GM12878 (cell line): ENCODE data around the gene NLRP6. TPM values are rescaled to one million over a fixed set of nuclear protein-coding genes. Genes with fewer than 3 reads are reported as not detected.

Experiments used
- ATAC-seq: fragments of 200-7000 bp; cut with Tn5 transposase; 3 replicates; pipeline ENCODE4 v1.9.1; 2020; ENCODE audit warnings: mild to moderate bottlenecking, moderate library complexity
- BruUV-seq: library from RNA; stranded (reverse); fragments of 400-500 nt; replicated peaks from 2 replicates; lab custom pipeline; 2021; lab: Mats Ljungman, UMichigan
- CTCF ChIA-PET: fragments of 300-600 bp; sonication (Branson Sonifier 250); formaldehyde crosslinking; extraction: SDS; loops from one replicate; lab custom pipeline; 2021; ENCODE audit warnings: inconsistent platforms; lab: Yijun Ruan, JAX
- POLR2A ChIA-PET: fragments of 350-600 bp; formaldehyde crosslinking; extraction: SDS; loops from one replicate; lab custom pipeline; 2021; ENCODE audit warnings: inconsistent platforms; lab: Charles Lee
- RAD21 ChIA-PET: fragments of 300-600 bp; sonication (Branson Sonifier 250); formaldehyde crosslinking; loops from one replicate; lab custom pipeline; 2023; ENCODE audit warnings: antibody characterized with exemption; ENCODE audit not compliant: unreplicated experiment; lab: Charles Lee
- SMC1A ChIA-PET: fragments of 300-600 bp; sonication (Branson Sonifier 250); formaldehyde crosslinking; loops from one replicate; lab custom pipeline; 2023; ENCODE audit not compliant: unreplicated experiment, uncharacterized antibody; lab: Charles Lee
- DNase-seq: peaks from one replicate; pipeline ENCODE4 v3.0.0-alpha.2; 2011; ENCODE audit warnings: low read depth, low spot score
- FAIRE-seq: peaks from 3 replicates; lab custom pipeline; 2011; peaks lifted over from hg19 to GRCh38; lab: Jason Lieb, UNC
- H2AFZ ChIP-seq: 2 replicates; pipeline ENCODE4 v1.6.0; 2011; ENCODE audit warnings: low read depth, low read length, control low read depth; ENCODE audit not compliant: control insufficient read depth
- H3K27ac ChIP-seq: 2 replicates; pipeline ENCODE4 v1.5.1; 2011; ENCODE audit warnings: control low read depth; ENCODE audit not compliant: control insufficient read depth, insufficient read depth
- H3K27me3 ChIP-seq, 2 experiments: replicated peaks in 1 of 2; 2 replicates each; pipeline versions ENCODE4 v1.6.0 to v1.6.1; 2011; ENCODE audit warnings: low read length in 1 of 2; ENCODE audit not compliant: control insufficient read depth in 2 of 2, insufficient read depth in 2 of 2
- H3K36me3 ChIP-seq, 2 experiments: 2 replicates each; pipeline ENCODE4 v1.5.1; 2011; ENCODE audit warnings: low read length in 1 of 2; ENCODE audit not compliant: control insufficient read depth in 2 of 2, insufficient read depth in 2 of 2
- H3K4me1 ChIP-seq: 2 replicates; pipeline ENCODE4 v1.6.1; 2011; ENCODE audit warnings: mild to moderate bottlenecking, low read length, moderate library complexity, mixed read lengths; ENCODE audit not compliant: control insufficient read depth, insufficient read depth
- H3K4me2 ChIP-seq: 2 replicates; pipeline ENCODE4 v1.6.0; 2011; ENCODE audit warnings: control low read depth; ENCODE audit not compliant: control insufficient read depth, insufficient read depth
- H3K4me3 ChIP-seq: fragments of 200-600 bp; sonication (generic); 2 replicates; pipeline ENCODE4 v1.5.1; 2016
- H3K79me2 ChIP-seq: 2 replicates; pipeline ENCODE4 v1.6.0; 2011; ENCODE audit warnings: low read length; ENCODE audit not compliant: control insufficient read depth, insufficient read depth
- H3K9ac ChIP-seq: 2 replicates; pipeline ENCODE4 v1.8.0; 2011; ENCODE audit warnings: low read length, control low read depth, mixed read lengths; ENCODE audit not compliant: control insufficient read depth, insufficient read depth
- H3K9me3 ChIP-seq: replicated peaks from 3 replicates; pipeline ENCODE4 v1.5.1; 2011; ENCODE audit warnings: mild to moderate bottlenecking, low read length; ENCODE audit not compliant: control insufficient read depth, insufficient read depth
- H4K20me1 ChIP-seq: 2 replicates; pipeline ENCODE4 v1.6.0; 2011; ENCODE audit not compliant: control insufficient read depth, insufficient read depth
- CBX5 ChIP-seq: sonication (generic); IDR thresholded peaks from 2 replicates; pipeline ENCODE4 v1.6.1; 2016; ENCODE audit warnings: low read depth, moderate library complexity, mild to moderate bottlenecking, inconsistent platforms
- CHD1 ChIP-seq: IDR thresholded peaks from 2 replicates; pipeline ENCODE4 v1.6.1; 2012; ENCODE audit warnings: low read depth, low read length, improper control_type of control experiment
- EED ChIP-seq: sonication (generic); IDR thresholded peaks from 2 replicates; pipeline ENCODE4 v1.6.1; 2016; ENCODE audit warnings: antibody characterized with exemption, low read depth
- ETV6 ChIP-seq, 2 experiments: fragments of 450-650 bp in 1 of 2; IDR thresholded peaks in 1 of 2; conservative IDR thresholded peaks in 1 of 2; 2 replicates each; pipeline ENCODE4 v1.6.1; 2014; ENCODE audit warnings: antibody characterized with exemption in 1 of 2, borderline replicate concordance in 1 of 2, low read depth in 1 of 2, mild to moderate bottlenecking in 1 of 2, moderate library complexity in 1 of 2
- HCFC1 ChIP-seq: fragments of 150-350 bp; IDR thresholded peaks from 2 replicates; pipeline ENCODE4 v1.6.1; 2014; ENCODE audit warnings: low read length
- LARP7 ChIP-seq: fragments of 450-650 bp; IDR thresholded peaks from 2 replicates; pipeline ENCODE4 v1.6.1; 2017; ENCODE audit warnings: mild to moderate bottlenecking
- MTA2 ChIP-seq: fragments of 450-650 bp; IDR thresholded peaks from 2 replicates; pipeline ENCODE4 v1.6.1; 2016; ENCODE audit warnings: low read depth, mild to moderate bottlenecking, moderate library complexity
- NFIC ChIP-seq: IDR thresholded peaks from 2 replicates; pipeline ENCODE4 v1.6.1; 2012; ENCODE audit warnings: low read depth, mild to moderate bottlenecking, inconsistent platforms, low read length, moderate library complexity
- NR2C2 ChIP-seq: IDR thresholded peaks from 2 replicates; pipeline ENCODE4 v1.6.1; 2011; ENCODE audit warnings: borderline replicate concordance, low read depth; ENCODE audit not compliant: control insufficient read depth, insufficient read length
- NRF1 ChIP-seq: conservative IDR thresholded peaks from 2 replicates; pipeline ENCODE4 v1.6.1; 2011; ENCODE audit warnings: mild to moderate bottlenecking, low read depth, low read length, improper control_type of control experiment
- RELA ChIP-seq: fragments of 450-650 bp; IDR thresholded peaks from 2 replicates; pipeline ENCODE4 v1.8.0; 2014; ENCODE audit warnings: borderline replicate concordance; ENCODE audit not compliant: partially characterized antibody
- ZNF274 ChIP-seq: IDR thresholded peaks from one replicate; pipeline ENCODE4 v1.8.0; 2011; ENCODE audit not compliant: insufficient read length, insufficient read depth
- ZNF384 ChIP-seq: IDR thresholded peaks from 2 replicates; pipeline ENCODE4 v1.6.1; 2012; ENCODE audit warnings: low read depth, mild to moderate bottlenecking, low read length, improper control_type of control experiment, borderline replicate concordance
- in situ Hi-C: fragments of 300-500 bp; cut with MboI; formaldehyde crosslinking; loops from 9 replicates; pipeline ENCODE4 v1.14.3; 2018; ENCODE audit warnings: mixed read lengths
- intact Hi-C: fragments of 100-400 bp; cut with micrococcal nuclease; formaldehyde crosslinking; loops from one replicate; pipeline ENCODE4 v1.14.2; 2022; ENCODE audit not compliant: unreplicated experiment
- polyA plus RNA-seq, 11 experiments: library from polyadenylated mRNA; depleted of rRNA in 4 of 11; unstranded in 6 of 11; stranded (reverse) in 5 of 11; fragments of >200 nt; fragmentation: Nextera tagmentation in 4 of 11; fragmentation: Illumina TruSeq in 1 of 11; extraction: Ambion mirVana in 4 of 11; extraction: Trizol in 1 of 11; gene quantifications; 1 replicate in 1 of 11; 2 replicates in 10 of 11; pipeline versions ENCODE4 v1.2.1 to v1.2.3, GENCODE V29; 2011 to 2016; ENCODE audit warnings: inconsistent platforms in 2 of 11, missing spikeins in 2 of 11, low read depth in 1 of 11
- total RNA-seq, 4 experiments: library from RNA; depleted of rRNA in 3 of 4; stranded (reverse); fragments of >200 nt in 3 of 4; fragmentation: Illumina TruSeq in 1 of 4; extraction: Trizol in 1 of 4; gene quantifications; 2 replicates each; pipeline versions ENCODE4 v1.2.1 to v1.2.3, GENCODE V29; 2013 to 2021
- TF ChIP-seq, protein P1 (sequence below): fragments of 450-650 bp; IDR thresholded peaks from 2 replicates; pipeline ENCODE4 v1.6.1; 2016; ENCODE audit warnings: mild to moderate bottlenecking
- TF ChIP-seq, protein P2 (sequence below): IDR thresholded peaks from 2 replicates; pipeline ENCODE4 v1.6.1; 2011; ENCODE audit warnings: borderline replicate concordance, low read depth, mild to moderate bottlenecking, moderate library complexity, mixed read lengths, low read length; ENCODE audit not compliant: insufficient read depth; ENCODE audit errors: extremely low read length
- TF ChIP-seq, protein P3 (sequence below): fragments of 450-650 bp; formaldehyde crosslinking; IDR thresholded peaks from 2 replicates; pipeline ENCODE4 v1.5.0; 2022; ENCODE audit warnings: mild to moderate bottlenecking, missing genetic modification characterization
- TF ChIP-seq, protein P4 (sequence below): fragments of 150-350 bp; IDR thresholded peaks from 2 replicates; pipeline ENCODE4 v1.6.1; 2014; ENCODE audit warnings: mild to moderate bottlenecking, low read depth, low read length

The NLRP6 gene
- total and polyA plus RNA-seq, 10 of the 15 experiments (the other 5 are each of a cell fraction or from before 2014, with no cell fraction given), result 0.03 to 0.11 TPM; not detected in 8

DNA sequence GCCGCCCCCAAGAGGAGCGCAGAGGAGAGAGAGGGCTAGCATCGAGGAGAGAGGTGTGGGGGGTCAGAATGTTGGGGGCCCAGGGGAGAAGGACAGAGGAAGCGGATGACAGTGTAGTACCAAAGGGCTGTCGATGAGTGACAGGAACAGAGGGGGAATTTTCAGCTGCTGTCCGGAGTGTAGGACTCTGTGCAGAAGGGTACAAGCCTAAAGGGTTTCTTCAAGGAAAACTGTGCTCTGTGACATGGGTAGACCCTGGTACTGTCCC is 5.3 kb upstream of the NLRP6 start (continued):
- TF ChIP-seq NR2C2, result no peak
- TF ChIP-seq LARP7, result no peak
- TF ChIP-seq, protein P1, sequence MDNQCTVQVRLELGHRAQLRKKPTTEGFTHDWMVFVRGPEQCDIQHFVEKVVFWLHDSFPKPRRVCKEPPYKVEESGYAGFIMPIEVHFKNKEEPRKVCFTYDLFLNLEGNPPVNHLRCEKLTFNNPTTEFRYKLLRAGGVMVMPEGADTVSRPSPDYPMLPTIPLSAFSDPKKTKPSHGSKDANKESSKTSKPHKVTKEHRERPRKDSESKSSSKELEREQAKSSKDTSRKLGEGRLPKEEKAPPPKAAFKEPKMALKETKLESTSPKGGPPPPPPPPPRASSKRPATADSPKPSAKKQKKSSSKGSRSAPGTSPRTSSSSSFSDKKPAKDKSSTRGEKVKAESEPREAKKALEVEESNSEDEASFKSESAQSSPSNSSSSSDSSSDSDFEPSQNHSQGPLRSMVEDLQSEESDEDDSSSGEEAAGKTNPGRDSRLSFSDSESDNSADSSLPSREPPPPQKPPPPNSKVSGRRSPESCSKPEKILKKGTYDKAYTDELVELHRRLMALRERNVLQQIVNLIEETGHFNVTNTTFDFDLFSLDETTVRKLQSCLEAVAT, result no peak
- TF ChIP-seq, all 136 proteins: peak for 0

DNA sequence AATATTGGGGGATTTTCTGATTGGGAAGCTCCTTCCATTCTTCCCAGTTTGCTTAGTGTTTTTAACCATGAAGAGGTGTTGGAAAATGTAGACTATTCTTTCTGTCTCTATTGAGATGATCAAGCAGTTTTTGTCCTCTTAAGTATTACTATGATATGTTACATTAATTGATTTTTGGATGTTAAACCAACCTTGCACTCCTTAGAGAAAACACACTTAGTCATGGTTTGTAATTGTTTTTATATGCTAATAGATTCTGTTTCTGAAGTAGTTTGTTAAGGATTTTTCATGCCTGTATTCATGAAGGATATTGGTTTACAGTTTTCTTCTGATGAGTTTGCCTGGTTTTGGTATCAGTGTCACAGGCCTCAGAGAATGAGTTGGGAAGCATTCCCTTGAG is 2.0 kb upstream of the NLRP6 start:
- no peaks in the 10 kb centered on the region; the same call in 1 of the 2 replicates for H3K4me1 ChIP-seq
- no peak overlapping the region for H2AFZ ChIP-seq
- H3K4me2 ChIP-seq, result no peak overlapping the region
- H3K9ac ChIP-seq, result no peak overlapping the region
- H3K4me3 ChIP-seq, result no peak overlapping the region
- ChIA-PET POLR2A (interaction anchor here (0.5 to 0.9 kb wide), 2 partner anchors 25 kb away, joined by 3 to 6 read pairs; no protein-coding TSS in a partner anchor), SMC1A (interaction anchor here (0.7 kb wide), 1 partner anchor 9 kb away, joined by 3 read pairs; no protein-coding TSS in a partner anchor), RAD21 (no interaction called here), CTCF (interaction anchor here (0.6 to 1.0 kb wide), 3 partner anchors 25 to 117 kb away, joined by 3 read pairs; no protein-coding TSS in a partner anchor)
- FAIRE-seq, result no peak
- H3K9me3 ChIP-seq, result no peaks in the 10 kb centered on the region; the same call in 2 of the 3 replicates
- no peak for ATAC-seq
- no peaks in the 10 kb centered on the region for H3K36me3 ChIP-seq
- in situ Hi-C loops, result no loop called here
- H3K79me2 ChIP-seq, result no peaks in the 10 kb centered on the region
- H3K27me3 ChIP-seq, result peaks cover 7 to 15% of the 10 kb centered on the region in 2 experiments
- intact Hi-C loops, result no loop called here
- H3K27ac ChIP-seq, result no peak overlapping the region
- no peak for DNase-seq
- BruUV-seq, result no TSS peak
- H4K20me1 ChIP-seq, result no peaks in the 10 kb centered on the region
- TF ChIP-seq CHD1, result no peak
- TF ChIP-seq, protein P2, sequence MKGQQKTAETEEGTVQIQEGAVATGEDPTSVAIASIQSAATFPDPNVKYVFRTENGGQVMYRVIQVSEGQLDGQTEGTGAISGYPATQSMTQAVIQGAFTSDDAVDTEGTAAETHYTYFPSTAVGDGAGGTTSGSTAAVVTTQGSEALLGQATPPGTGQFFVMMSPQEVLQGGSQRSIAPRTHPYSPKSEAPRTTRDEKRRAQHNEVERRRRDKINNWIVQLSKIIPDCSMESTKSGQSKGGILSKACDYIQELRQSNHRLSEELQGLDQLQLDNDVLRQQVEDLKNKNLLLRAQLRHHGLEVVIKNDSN, result no peak
- TF ChIP-seq ZNF384, result no peak
- no peak for TF ChIP-seq ZNF274
- TF ChIP-seq ETV6 (conservative IDR thresholded peaks at IDR 0.05 in 1 of 2, IDR thresholded peaks at IDR 0.05 in 1 of 2; ENCODE audit: borderline replicate concordance in 1 of 2, low read depth in 1 of 2), result no peak
- no peak for TF ChIP-seq MTA2
- TF ChIP-seq EED, result no peak
- no peak for TF ChIP-seq HCFC1
- TF ChIP-seq, protein P3, sequence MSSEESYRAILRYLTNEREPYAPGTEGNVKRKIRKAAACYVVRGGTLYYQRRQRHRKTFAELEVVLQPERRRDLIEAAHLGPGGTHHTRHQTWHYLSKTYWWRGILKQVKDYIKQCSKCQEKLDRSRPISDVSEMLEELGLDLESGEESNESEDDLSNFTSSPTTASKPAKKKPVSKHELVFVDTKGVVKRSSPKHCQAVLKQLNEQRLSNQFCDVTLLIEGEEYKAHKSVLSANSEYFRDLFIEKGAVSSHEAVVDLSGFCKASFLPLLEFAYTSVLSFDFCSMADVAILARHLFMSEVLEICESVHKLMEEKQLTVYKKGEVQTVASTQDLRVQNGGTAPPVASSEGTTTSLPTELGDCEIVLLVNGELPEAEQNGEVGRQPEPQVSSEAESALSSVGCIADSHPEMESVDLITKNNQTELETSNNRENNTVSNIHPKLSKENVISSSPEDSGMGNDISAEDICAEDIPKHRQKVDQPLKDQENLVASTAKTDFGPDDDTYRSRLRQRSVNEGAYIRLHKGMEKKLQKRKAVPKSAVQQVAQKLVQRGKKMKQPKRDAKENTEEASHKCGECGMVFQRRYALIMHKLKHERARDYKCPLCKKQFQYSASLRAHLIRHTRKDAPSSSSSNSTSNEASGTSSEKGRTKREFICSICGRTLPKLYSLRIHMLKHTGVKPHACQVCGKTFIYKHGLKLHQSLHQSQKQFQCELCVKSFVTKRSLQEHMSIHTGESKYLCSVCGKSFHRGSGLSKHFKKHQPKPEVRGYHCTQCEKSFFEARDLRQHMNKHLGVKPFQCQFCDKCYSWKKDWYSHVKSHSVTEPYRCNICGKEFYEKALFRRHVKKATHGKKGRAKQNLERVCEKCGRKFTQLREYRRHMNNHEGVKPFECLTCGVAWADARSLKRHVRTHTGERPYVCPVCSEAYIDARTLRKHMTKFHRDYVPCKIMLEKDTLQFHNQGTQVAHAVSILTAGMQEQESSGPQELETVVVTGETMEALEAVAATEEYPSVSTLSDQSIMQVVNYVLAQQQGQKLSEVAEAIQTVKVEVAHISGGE, result no peak
- no peak for TF ChIP-seq CBX5
- TF ChIP-seq NRF1, result no peak
- TF ChIP-seq, protein P4, sequence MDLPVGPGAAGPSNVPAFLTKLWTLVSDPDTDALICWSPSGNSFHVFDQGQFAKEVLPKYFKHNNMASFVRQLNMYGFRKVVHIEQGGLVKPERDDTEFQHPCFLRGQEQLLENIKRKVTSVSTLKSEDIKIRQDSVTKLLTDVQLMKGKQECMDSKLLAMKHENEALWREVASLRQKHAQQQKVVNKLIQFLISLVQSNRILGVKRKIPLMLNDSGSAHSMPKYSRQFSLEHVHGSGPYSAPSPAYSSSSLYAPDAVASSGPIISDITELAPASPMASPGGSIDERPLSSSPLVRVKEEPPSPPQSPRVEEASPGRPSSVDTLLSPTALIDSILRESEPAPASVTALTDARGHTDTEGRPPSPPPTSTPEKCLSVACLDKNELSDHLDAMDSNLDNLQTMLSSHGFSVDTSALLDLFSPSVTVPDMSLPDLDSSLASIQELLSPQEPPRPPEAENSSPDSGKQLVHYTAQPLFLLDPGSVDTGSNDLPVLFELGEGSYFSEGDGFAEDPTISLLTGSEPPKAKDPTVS, result no peak
- TF ChIP-seq NFIC, result no peak
- no peak for TF ChIP-seq RELA
